ENCODE results near the gene PHLPP2.
"Not testable (repeated sequence)": the region's sequence is repeated elsewhere in the genome, so short reads cannot be mapped to it uniquely, and the experiment has no call there.

The PHLPP2 gene

DNA sequence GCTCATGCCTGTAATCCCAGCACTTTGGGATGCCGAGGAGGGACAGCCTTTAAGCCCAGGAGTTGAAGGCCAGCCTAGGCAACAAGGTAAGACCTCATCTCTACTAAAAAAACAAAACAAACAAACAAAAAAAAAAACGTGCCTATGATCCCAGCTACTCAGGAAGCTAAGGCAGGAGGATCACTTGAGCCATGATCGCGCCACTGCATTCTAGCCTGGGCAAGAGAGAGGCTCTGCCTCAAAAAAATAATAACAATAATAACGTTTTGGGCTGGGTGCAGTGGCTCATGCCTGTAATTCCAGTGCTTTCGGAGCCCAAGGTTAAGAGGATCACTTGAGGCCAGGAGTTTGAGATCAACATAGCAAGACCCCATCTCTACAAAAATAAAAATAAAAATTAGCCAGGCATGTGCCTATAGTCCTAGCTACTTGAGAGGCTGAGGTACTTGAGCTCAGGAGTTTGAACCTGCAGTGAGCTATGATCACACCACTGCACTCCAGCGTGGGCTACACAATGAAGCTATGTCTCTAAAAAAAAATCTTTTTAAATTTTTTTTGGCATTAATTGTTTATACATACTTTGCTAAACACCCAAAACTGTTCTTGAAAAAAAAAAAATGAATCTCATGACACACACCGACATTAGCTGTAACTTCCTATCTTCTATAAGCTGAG lies 3.3 kb downstream of the PHLPP2 start:
- no peak for DNase-seq (ENCODE audit: low read depth in 3 of 3)

- DNase-seq (ENCODE audit: low read depth in 3 of 3) = no peak
Observed at GRCh38 chr16:71712501-71712900, 12.0 kb downstream of the PHLPP2 start.

- DNase-seq (ENCODE audit: low read depth in 3 of 3) = no peak
Observed at GRCh38 chr16:71711789-71712188, 12.7 kb downstream of the PHLPP2 start.

GRCh38 chr16:71709229-71709781 lies 15.2 kb downstream of the PHLPP2 start:
- DNase-seq (ENCODE audit: low read depth in 3 of 3) = no peak

DNA sequence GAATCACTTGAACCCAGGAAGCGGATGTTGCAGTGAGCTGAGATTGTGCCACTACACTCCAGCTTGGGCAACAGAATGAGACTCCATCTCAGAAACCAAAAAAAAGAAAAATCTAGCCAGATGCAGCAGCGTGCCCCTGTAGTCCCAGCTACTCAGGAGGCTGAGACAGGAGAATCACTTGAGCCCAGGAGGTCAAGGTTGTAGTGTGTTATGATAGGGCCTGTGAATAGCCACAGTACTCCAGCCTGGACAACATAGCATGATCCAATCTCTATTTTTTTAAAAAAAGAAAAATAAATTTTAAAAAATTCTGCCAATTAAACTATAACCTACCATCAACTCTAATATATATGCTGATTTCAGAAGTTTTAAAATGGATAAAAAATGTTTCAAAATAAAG lies 15.8 kb downstream of the PHLPP2 start:
- DNase-seq (ENCODE audit: low read depth in 3 of 3) = no peak

GRCh38 chr16:71707199-71707598 lies 17.3 kb downstream of the PHLPP2 start:
- DNase-seq (ENCODE audit: low read depth in 3 of 3) = no peak

DNA sequence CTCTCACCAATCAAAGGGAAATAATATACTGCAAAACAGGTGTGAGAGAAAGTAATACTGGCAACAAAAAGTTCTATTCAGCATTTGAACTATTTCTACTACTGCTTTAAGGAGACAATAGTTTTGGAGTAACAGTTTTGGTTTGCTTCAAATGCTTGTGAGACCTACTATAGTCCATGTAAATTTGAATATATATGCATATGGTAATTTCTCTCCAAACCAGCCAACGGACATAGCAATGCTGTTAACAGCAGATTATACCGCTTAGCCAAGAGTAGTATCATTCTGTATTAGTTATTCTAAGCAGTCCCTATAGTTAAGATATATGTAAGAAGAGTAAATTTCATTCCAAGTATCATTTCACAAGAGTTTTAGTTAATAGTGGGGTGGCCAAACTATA lies 18.5 kb downstream of the PHLPP2 start:
- DNase-seq (ENCODE audit: low read depth in 3 of 3) = no peak

- no peak for DNase-seq (ENCODE audit: low read depth in 3 of 3)
Observed at GRCh38 chr16:71703333-71703732, 21.2 kb downstream of the PHLPP2 start.

GRCh38 chr16:71700831-71701230 lies 23.7 kb downstream of the PHLPP2 start:
- DNase-seq (ENCODE audit: low read depth in 3 of 3) = no peak

GRCh38 chr16:71698491-71698890 lies 26.0 kb downstream of the PHLPP2 start:
- DNase-seq (ENCODE audit: low read depth in 3 of 3) = no peak

- DNase-seq (ENCODE audit: low read depth in 3 of 3) = no peak
Observed at GRCh38 chr16:71693164-71693563, 31.3 kb downstream of the PHLPP2 start.

GRCh38 chr16:71689901-71690300 lies 34.6 kb downstream of the PHLPP2 start:
- no peak for DNase-seq (ENCODE audit: low read depth in 3 of 3)

GRCh38 chr16:71687861-71688260 lies 36.6 kb downstream of the PHLPP2 start:
- no peak for DNase-seq (ENCODE audit: low read depth in 3 of 3)

DNA sequence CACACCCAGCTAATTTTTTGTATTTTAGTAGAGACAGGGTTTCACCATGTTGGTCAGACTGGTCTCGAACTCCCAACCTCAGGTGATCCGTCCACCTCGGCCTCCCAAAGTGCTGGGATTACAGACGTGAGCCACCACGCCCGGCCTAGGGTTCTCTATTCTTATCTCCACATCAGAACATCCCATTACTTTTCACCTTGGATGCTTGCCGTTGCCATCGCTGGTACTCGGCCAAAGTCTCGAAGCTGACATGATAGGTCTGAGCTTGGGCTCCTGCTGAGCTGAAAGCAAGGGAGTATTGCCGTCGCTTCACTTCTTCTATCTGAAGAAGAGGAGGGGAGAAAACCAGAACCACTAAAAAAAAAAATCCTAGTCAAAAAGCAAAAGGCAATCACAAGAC lies 40.2 kb downstream of the PHLPP2 start:
- DNase-seq (ENCODE audit: low read depth in 3 of 3) = not testable (repeated sequence)

GRCh38 chr16:71681360-71681759 lies 43.1 kb downstream of the PHLPP2 start:
- DNase-seq (ENCODE audit: low read depth in 3 of 3) = no peak

DNA sequence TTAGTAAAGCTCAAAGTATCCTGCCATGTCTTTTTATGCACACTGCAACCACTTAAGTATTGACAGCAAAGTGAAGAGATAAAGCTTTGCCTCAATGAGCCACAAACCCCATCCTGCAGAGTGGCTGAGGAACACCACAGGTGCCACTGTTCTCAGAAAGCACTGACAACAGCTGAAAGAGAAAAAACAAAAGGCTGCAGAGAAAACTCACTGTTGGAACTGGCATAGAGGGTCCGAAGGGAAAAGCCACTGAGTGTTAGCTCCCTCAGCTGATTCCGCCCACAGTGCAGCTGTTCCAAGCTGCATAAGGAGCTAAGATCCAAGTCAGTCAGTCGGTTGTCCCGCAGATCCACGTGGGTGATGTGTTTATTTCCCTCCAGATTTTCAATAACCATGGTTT lies 48.3 kb downstream of the PHLPP2 start:
- DNase-seq (ENCODE audit: low read depth in 3 of 3) = no peak

DNA sequence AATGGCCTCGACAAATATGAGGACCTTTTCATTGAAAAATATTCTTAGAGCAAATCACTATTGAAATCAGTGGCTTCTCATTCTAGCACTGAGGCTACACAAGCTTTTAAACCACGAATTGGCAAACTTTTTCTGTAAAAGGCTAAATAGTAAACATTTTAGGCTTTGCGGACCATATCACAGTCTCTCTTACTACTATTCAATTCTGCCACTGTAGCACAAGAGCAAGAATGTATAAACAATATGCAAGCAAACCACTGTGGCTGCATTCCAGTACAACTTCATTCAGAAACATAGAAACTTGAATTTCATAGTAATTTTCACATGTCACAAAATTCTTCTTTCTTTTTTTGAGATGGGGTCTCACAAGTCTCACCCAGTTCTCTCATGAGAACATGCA lies 49.1 kb downstream of the PHLPP2 start:
- no peak for DNase-seq (ENCODE audit: low read depth in 3 of 3)

GRCh38 chr16:71674229-71674628 lies 50.3 kb downstream of the PHLPP2 start:
- DNase-seq (ENCODE audit: low read depth in 3 of 3) = no peak

GRCh38 chr16:71673582-71673973 lies 50.9 kb downstream of the PHLPP2 start:
- DNase-seq (ENCODE audit: low read depth in 3 of 3) = no peak

DNA sequence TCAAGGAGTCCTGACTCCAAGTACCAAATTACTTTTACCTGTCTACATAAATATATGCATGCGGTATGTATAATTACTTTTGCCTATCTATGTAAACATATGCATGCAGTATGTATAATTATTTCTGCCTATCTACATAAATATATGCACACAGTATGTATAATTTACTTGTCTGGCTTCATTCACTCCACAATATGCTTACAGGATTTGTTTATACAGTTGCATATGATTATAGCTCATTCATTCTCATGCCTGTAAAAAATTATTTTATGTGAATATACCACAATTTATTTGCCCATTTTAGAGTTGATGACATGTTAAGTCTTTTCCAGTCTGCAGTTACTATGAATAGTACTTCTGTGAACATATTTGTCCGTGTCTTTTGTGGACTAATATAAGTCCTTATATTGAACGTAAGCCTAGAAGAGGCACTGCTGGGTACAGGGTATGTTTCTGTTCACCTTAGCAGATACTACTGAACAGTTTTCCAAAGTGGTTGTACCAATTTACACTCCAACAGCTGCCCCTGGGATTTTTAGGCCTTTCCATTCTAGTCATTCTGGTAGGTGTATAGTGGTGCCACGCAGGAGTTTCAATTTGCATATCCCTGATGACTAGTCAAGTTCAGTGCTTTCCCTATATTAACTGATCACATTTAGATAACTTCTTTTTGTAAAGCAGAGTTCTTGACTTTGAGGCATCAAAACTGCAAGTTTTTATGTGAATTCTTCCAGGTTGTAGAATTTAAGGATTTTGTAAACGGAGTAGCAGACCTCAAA lies 51.5 kb downstream of the PHLPP2 start:
- no peak for DNase-seq (ENCODE audit: low read depth in 3 of 3)

DNA sequence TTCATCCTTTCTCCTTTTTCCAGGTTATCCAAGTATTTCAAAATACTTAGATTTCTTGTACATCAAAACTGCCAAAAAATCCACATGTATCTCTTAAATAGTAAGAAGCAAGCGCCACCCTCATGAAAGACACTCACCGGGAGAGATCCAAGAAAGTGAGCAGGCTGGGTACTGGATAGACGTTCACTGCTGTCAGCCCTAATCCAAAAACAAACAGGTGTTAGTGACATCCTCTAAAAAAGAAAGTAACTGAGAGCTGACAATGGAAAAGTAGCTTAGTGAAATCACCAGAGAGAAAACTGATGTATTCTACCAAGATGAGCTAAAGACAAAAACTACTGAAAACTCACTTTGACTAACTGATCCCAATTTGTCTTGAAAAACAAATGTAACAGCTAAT lies 52.4 kb downstream of the PHLPP2 start:
- DNase-seq (ENCODE audit: low read depth in 3 of 3) = no peak

- DNase-seq (ENCODE audit: low read depth in 3 of 3) = no peak
Observed at GRCh38 chr16:71671165-71671564, 53.3 kb downstream of the PHLPP2 start.

DNA sequence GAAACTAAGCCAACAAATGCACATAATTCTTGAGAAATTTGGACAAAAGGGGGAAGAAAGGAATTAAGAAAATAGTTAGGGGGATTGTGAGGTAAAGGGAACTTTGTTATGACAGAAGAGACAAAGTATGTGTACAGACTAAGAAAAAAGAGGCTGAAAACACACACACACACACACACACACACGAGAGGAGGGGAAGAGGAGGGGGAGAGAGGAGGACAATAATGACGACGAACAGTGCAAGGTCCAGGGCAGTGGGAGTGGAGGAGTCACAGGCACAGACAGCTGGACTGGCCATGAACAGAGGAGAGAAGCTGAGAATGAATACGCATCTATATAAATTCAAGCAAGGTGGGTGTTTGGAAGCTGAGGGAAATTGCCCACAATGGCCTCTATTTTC lies 54.0 kb downstream of the PHLPP2 start:
- DNase-seq (ENCODE audit: low read depth in 3 of 3) = no peak

Data from stimulated activated CD4-positive, alpha-beta T cell treated with anti-CD3 and anti-CD28 coated beads, TNF-alpha, amount 100 ng/mL, for 48 hours (primary cell).